DND-41 (cell line): Measurements from ENCODE around the gene LYRM4.

Experiments
- ATAC-seq: fragments of 200-7000 bp; cut with Tn5 transposase; 3 replicates; pipeline ENCODE4 v1.9.1; 2021; ENCODE audit warnings: low read depth; ENCODE audit not compliant: insufficient read depth
- DNase-seq: peaks from one replicate; pipeline ENCODE4 v3.0.0-alpha.2; 2020
- H2AFZ ChIP-seq: 2 replicates; pipeline ENCODE4 v1.6.0; 2012; ENCODE audit warnings: low read depth, low read length
- H3K27ac ChIP-seq: 2 replicates; pipeline ENCODE4 v1.5.1; 2012; ENCODE audit warnings: low read length, inconsistent platforms
- H3K27me3 ChIP-seq: fragments of 200-600 bp; sonication (generic); 2 replicates; pipeline ENCODE4 v1.6.0; 2012; ENCODE audit warnings: low read length, mild to moderate bottlenecking, inconsistent platforms; ENCODE audit not compliant: insufficient read depth, poor library complexity
- H3K36me3 ChIP-seq: 2 replicates; pipeline ENCODE4 v1.5.1; 2012; ENCODE audit warnings: low read length, inconsistent platforms; ENCODE audit not compliant: insufficient read depth
- H3K4me1 ChIP-seq: 2 replicates; pipeline ENCODE4 v1.5.1; 2012; ENCODE audit warnings: mild to moderate bottlenecking, low read length; ENCODE audit not compliant: insufficient read depth
- H3K4me2 ChIP-seq: 2 replicates; pipeline ENCODE4 v1.6.0; 2012; ENCODE audit warnings: mild to moderate bottlenecking, moderate library complexity, low read length, inconsistent platforms; ENCODE audit not compliant: insufficient read depth
- H3K4me3 ChIP-seq, 2 experiments: fragments of 200-600 bp in 1 of 2; shearing (Covaris generic) in 1 of 2; 2 replicates each; pipeline ENCODE4 v1.5.1; 2012 to 2016; ENCODE audit warnings: inconsistent platforms in 2 of 2, low read length in 2 of 2, mild to moderate bottlenecking in 2 of 2, low read depth in 1 of 2, moderate library complexity in 1 of 2
- H3K79me2 ChIP-seq: 2 replicates; pipeline ENCODE4 v1.6.0; 2012; ENCODE audit warnings: low read length, inconsistent platforms; ENCODE audit not compliant: insufficient read depth
- H3K9ac ChIP-seq: 2 replicates; pipeline ENCODE4 v1.6.0; 2012; ENCODE audit warnings: low read depth, mild to moderate bottlenecking, inconsistent platforms, low read length, moderate library complexity
- H3K9me3 ChIP-seq: 2 replicates; pipeline ENCODE4 v1.5.1; 2012; ENCODE audit warnings: low read length, moderate library complexity, mild to moderate bottlenecking, inconsistent platforms; ENCODE audit not compliant: insufficient read depth, severe bottlenecking
- H4K20me1 ChIP-seq: 2 replicates; pipeline ENCODE4 v1.6.0; 2012; ENCODE audit warnings: low read length; ENCODE audit not compliant: insufficient read depth
- EZH2 ChIP-seq: IDR thresholded peaks from 3 replicates; pipeline ENCODE4 v1.6.1; 2012; ENCODE audit warnings: borderline replicate concordance, low read depth, mild to moderate bottlenecking, moderate library complexity, low read length, inconsistent platforms; ENCODE audit not compliant: severe bottlenecking
- TF ChIP-seq, protein P1 (sequence below): IDR thresholded peaks from 2 replicates; pipeline ENCODE4 v1.5.1; 2012; ENCODE audit warnings: borderline replicate concordance, low read length, moderate library complexity, mild to moderate bottlenecking; ENCODE audit not compliant: poor library complexity, severe bottlenecking; ENCODE audit errors: extremely low read depth

LYRM4 gene

DNA sequence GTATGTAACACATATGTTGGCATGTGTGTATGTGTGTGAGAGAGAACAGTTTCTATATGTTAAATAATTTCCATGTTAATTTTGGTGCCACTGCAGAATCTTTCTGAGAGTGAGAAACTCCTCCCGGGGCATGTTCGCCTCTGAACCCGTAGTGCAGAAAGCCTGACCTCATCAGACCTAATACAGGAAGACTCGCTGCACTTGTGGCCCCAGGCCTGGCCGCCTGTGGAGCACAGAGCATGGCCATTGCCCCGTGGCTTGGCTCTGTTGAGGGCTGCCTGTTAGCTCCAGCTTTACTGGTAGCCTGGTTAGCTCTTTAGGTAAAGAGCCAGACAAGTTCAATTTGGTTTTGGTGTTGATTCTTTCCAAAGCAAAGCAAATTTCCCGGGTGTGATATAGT is 26.0 kb upstream of the LYRM4 start:
- DNase-seq (no peak), ATAC-seq (no peak)
- H3K36me3 ChIP-seq: no peaks in the 10 kb centered on the region
- no peak overlapping the region for H3K4me3 ChIP-seq
- H2AFZ ChIP-seq: no peak overlapping the region
- H3K4me2 ChIP-seq: no peak overlapping the region
- H3K27ac ChIP-seq: no peak overlapping the region
- H3K27me3 ChIP-seq: no peaks in the 10 kb centered on the region
- H4K20me1 ChIP-seq: peaks cover 34% of the 10 kb centered on the region
- H3K79me2 ChIP-seq: peaks cover 26% of the 10 kb centered on the region; the same call in 1 of the 2 replicates
- no peaks in the 10 kb centered on the region for H3K9me3 ChIP-seq
- H3K4me1 ChIP-seq: no peaks in the 10 kb centered on the region
- no peak for TF ChIP-seq EZH2
- TF ChIP-seq, protein P1, sequence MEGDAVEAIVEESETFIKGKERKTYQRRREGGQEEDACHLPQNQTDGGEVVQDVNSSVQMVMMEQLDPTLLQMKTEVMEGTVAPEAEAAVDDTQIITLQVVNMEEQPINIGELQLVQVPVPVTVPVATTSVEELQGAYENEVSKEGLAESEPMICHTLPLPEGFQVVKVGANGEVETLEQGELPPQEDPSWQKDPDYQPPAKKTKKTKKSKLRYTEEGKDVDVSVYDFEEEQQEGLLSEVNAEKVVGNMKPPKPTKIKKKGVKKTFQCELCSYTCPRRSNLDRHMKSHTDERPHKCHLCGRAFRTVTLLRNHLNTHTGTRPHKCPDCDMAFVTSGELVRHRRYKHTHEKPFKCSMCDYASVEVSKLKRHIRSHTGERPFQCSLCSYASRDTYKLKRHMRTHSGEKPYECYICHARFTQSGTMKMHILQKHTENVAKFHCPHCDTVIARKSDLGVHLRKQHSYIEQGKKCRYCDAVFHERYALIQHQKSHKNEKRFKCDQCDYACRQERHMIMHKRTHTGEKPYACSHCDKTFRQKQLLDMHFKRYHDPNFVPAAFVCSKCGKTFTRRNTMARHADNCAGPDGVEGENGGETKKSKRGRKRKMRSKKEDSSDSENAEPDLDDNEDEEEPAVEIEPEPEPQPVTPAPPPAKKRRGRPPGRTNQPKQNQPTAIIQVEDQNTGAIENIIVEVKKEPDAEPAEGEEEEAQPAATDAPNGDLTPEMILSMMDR: no peak
- no peak overlapping the region for H3K9ac ChIP-seq

- Histone ChIP-seq H2AFZ (no peak overlapping the region), H3K27me3 (no peaks in the 10 kb centered on the region), H3K9ac (no peak overlapping the region), H3K4me3 (no peak overlapping the region), H3K4me1 (no peaks in the 10 kb centered on the region), H3K36me3 (no peaks in the 10 kb centered on the region), H4K20me1 (peaks cover 37% of the 10 kb centered on the region), H3K4me2 (no peak overlapping the region), H3K9me3 (no peaks in the 10 kb centered on the region), H3K27ac (no peak overlapping the region), H3K79me2 (peaks cover 26% of the 10 kb centered on the region; the same call in 1 of the 2 replicates)
- ATAC-seq: no peak
- TF ChIP-seq, protein P1: no peak
- TF ChIP-seq EZH2: no peak
- no peak for DNase-seq
Measured at GRCh38 chr6:5285526-5285925, 24.8 kb upstream of the LYRM4 start.

DNA sequence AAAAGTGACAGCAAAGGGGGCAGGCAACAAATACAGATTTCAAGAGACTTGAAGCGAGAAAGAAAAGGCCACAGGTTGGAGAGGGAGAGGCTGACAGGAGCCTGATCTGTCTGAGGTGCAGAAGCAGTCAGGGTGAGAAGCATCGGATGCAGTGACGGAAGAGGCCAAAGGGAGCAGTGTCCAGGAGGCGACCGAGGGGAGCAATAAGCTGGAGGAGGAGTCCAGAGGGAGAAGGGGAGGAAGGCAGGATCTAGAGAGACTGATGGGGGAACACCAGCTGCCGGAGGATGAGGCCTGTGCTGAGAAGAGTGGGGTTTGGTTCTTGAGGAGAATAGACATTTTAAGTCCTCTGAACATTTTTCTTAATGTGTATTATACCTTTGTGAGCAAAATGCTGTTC is 24.3 kb upstream of the LYRM4 start:
- no peaks in the 10 kb centered on the region for H3K4me1 ChIP-seq
- peaks cover 39% of the 10 kb centered on the region for H4K20me1 ChIP-seq
- H3K27ac ChIP-seq: no peak overlapping the region
- TF ChIP-seq, protein P1: no peak
- TF ChIP-seq EZH2: no peak
- H3K36me3 ChIP-seq: no peaks in the 10 kb centered on the region
- H3K4me2 ChIP-seq: no peak overlapping the region
- ATAC-seq (no peak), DNase-seq (no peak)
- H3K79me2 ChIP-seq: peaks cover 26% of the 10 kb centered on the region; the same call in 1 of the 2 replicates
- no peaks in the 10 kb centered on the region for H3K9me3 ChIP-seq
- H3K4me3 ChIP-seq: no peak overlapping the region
- H2AFZ ChIP-seq: no peak overlapping the region
- no peaks in the 10 kb centered on the region for H3K27me3 ChIP-seq
- no peak overlapping the region for H3K9ac ChIP-seq

DNA sequence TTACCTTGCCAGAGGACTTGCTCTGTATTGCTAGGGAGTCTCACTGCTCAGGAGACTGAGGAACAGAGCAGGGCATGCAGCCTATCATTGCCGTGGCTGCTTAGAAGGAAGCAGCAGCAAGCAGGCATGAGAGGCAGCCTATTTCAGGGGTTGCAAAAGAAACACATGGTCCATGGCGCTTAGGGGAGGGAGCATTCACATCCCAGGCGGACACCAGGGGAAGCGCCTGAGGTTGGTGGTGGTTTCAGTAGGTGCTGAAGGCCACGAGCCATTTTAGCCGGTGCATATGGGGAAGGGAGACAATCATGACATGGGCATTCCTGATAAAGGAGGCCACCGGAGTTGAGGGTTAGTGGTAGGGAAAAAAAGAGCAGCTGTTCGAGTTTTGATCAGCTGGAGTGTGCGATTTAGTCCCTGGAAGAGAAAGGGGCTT is 21.5 kb upstream of the LYRM4 start:
- no peak overlapping the region for H3K9ac ChIP-seq
- TF ChIP-seq EZH2: no peak
- TF ChIP-seq, protein P1: no peak
- no peaks in the 10 kb centered on the region for H3K9me3 ChIP-seq
- H2AFZ ChIP-seq: no peak overlapping the region
- ATAC-seq (no peak), DNase-seq (no peak)
- no peak overlapping the region for H3K27ac ChIP-seq
- H3K27me3 ChIP-seq: no peaks in the 10 kb centered on the region
- peaks cover 40% of the 10 kb centered on the region for H4K20me1 ChIP-seq
- H3K4me2 ChIP-seq: no peak overlapping the region
- no peak overlapping the region for H3K4me3 ChIP-seq
- peaks cover 22% of the 10 kb centered on the region for H3K79me2 ChIP-seq
- no peaks in the 10 kb centered on the region; the same call in 1 of the 2 replicates for H3K36me3 ChIP-seq
- no peaks in the 10 kb centered on the region for H3K4me1 ChIP-seq
